Cortex of kidney (tissue), 1 donor: ENCODE measurements around the gene TMTC2.

ENCODE experiments used
- DNase-seq: peaks from one replicate; lab custom pipeline; 2025; lab: John Stamatoyannopoulos, UW

The TMTC2 gene

GRCh38 chr12:82883394-82884355, 197.0 kb downstream of the TMTC2 start:
- no peak for DNase-seq

GRCh38 chr12:82886671-82887340, 200.1 kb downstream of the TMTC2 start:
- no peak for DNase-seq

GRCh38 chr12:82893896-82894295, 207.2 kb downstream of the TMTC2 start:
- DNase-seq = no peak

GRCh38 chr12:82896277-82896676, 209.6 kb downstream of the TMTC2 start:
- no peak for DNase-seq

GRCh38 chr12:82896979-82897378, 210.3 kb downstream of the TMTC2 start:
- no peak for DNase-seq

GRCh38 chr12:82898441-82898840, 211.7 kb downstream of the TMTC2 start:
- DNase-seq = no peak

GRCh38 chr12:82904219-82904790, 217.6 kb downstream of the TMTC2 start:
- no peak for DNase-seq

- no peak for DNase-seq
Measured at GRCh38 chr12:82910246-82910893, 223.7 kb downstream of the TMTC2 start.

GRCh38 chr12:82912406-82912805, 225.7 kb downstream of the TMTC2 start:
- DNase-seq = no peak

GRCh38 chr12:82919388-82920054, 232.8 kb downstream of the TMTC2 start:
- DNase-seq = no peak

GRCh38 chr12:82923935-82924334, 237.2 kb downstream of the TMTC2 start:
- no peak for DNase-seq

- no peak for DNase-seq
Measured at GRCh38 chr12:82926630-82927029, 239.9 kb downstream of the TMTC2 start.

GRCh38 chr12:82930301-82930700, 243.6 kb downstream of the TMTC2 start:
- no peak for DNase-seq

GRCh38 chr12:82931349-82932116, 244.8 kb downstream of the TMTC2 start:
- no peak for DNase-seq

GRCh38 chr12:82937151-82937550, 250.4 kb downstream of the TMTC2 start:
- DNase-seq = no peak

GRCh38 chr12:82942521-82942920, 255.8 kb downstream of the TMTC2 start:
- no peak for DNase-seq

- DNase-seq = no peak
Measured at GRCh38 chr12:82942991-82943401, 256.3 kb downstream of the TMTC2 start.

GRCh38 chr12:82948491-82948890, 261.8 kb downstream of the TMTC2 start:
- no peak for DNase-seq

- DNase-seq = no peak
Measured at GRCh38 chr12:82950356-82950755, 263.6 kb downstream of the TMTC2 start.

GRCh38 chr12:82952946-82953345, 266.2 kb downstream of the TMTC2 start:
- no peak for DNase-seq

- DNase-seq = no peak
Measured at GRCh38 chr12:82953397-82953796, 266.7 kb downstream of the TMTC2 start.
